CD4-positive, alpha-beta T cell (primary cell): ENCODE results near the gene SPAG9. TPM values are rescaled to one million over a fixed set of nuclear protein-coding genes. Genes with fewer than 3 reads are reported as not detected.

Experiments used
- ATAC-seq: fragments of 200-7000 bp; cut with Tn5 transposase; one replicate; pipeline ENCODE4 v1.10.0; 2022; ENCODE audit warnings: mild to moderate bottlenecking; ENCODE audit not compliant: poor library complexity
- CTCF ChIA-PET: fragments of 350-600 bp; sonication (Branson Sonifier 250); formaldehyde crosslinking; loops from one replicate; lab custom pipeline; 2021; ENCODE audit warnings: antibody characterized with exemption, inconsistent platforms; lab: Charles Lee
- POLR2A ChIA-PET: fragments of 350-600 bp; sonication (Branson Sonifier 250); formaldehyde crosslinking; loops from one replicate; lab custom pipeline; 2021; ENCODE audit warnings: antibody characterized with exemption, inconsistent platforms; lab: Charles Lee
- DNase-seq, 14 experiments: peaks; one replicate each; pipeline ENCODE4 v3.0.0-alpha.2; 2013 to 2020; ENCODE audit warnings: mixed read lengths in 2 of 14
- H3K27ac ChIP-seq, 2 donors: one replicate each; pipeline versions ENCODE4 v1.5.1 to v1.7.0; 2013; ENCODE audit warnings: low read length in 2 of 2, low read depth in 1 of 2, mild to moderate bottlenecking in 1 of 2
- H3K27me3 ChIP-seq, 2 experiments: 1 replicate in 1 of 2; 2 replicates in 1 of 2; pipeline versions ENCODE4 v1.6.1 to v1.7.0; 2013; ENCODE audit warnings: low read length in 2 of 2, control low read depth in 1 of 2, mild to moderate bottlenecking in 1 of 2, moderate library complexity in 1 of 2; ENCODE audit not compliant: insufficient read depth in 2 of 2, control insufficient read depth in 1 of 2
- H3K36me3 ChIP-seq: one replicate; pipeline ENCODE4 v1.6.1; 2013; ENCODE audit warnings: low read length, control low read depth; ENCODE audit not compliant: insufficient read depth
- H3K4me1 ChIP-seq: one replicate; pipeline ENCODE4 v1.6.1; 2013; ENCODE audit warnings: low read length, control low read depth; ENCODE audit not compliant: insufficient read depth
- H3K4me3 ChIP-seq: one replicate; pipeline ENCODE4 v1.5.1; 2013; ENCODE audit warnings: mild to moderate bottlenecking, low read length, moderate library complexity
- H3K9me3 ChIP-seq, 2 experiments: 1 replicate in 1 of 2; 2 replicates in 1 of 2; pipeline versions ENCODE4 v1.6.1 to v1.7.0; 2013; ENCODE audit warnings: low read length in 2 of 2, mild to moderate bottlenecking in 2 of 2, control low read depth in 1 of 2, moderate library complexity in 1 of 2; ENCODE audit not compliant: control insufficient read depth in 1 of 2, insufficient read depth in 1 of 2
- H3K27ac Mint-ChIP-seq: one replicate; pipeline ENCODE4 v1.8.0; 2020; ENCODE audit warnings: mixed read lengths
- H3K27me3 Mint-ChIP-seq: one replicate; pipeline ENCODE4 v1.8.0; 2021; ENCODE audit warnings: mixed read lengths
- H3K36me3 Mint-ChIP-seq: one replicate; pipeline ENCODE4 v1.8.0; 2021; ENCODE audit warnings: low read depth, mixed read lengths
- H3K4me1 Mint-ChIP-seq: one replicate; pipeline ENCODE4 v1.8.0; 2021; ENCODE audit warnings: low read depth, mixed read lengths
- H3K4me3 Mint-ChIP-seq: one replicate; pipeline ENCODE4 v1.8.0; 2020; ENCODE audit warnings: mild to moderate bottlenecking, mixed read lengths
- H3K9me3 Mint-ChIP-seq: one replicate; pipeline ENCODE4 v1.8.0; 2020; ENCODE audit warnings: mixed read lengths
- intact Hi-C, 2 experiments: fragments of 100-400 bp; cut with DNase I in 1 of 2; cut with micrococcal nuclease in 1 of 2; formaldehyde crosslinking; loops; one replicate each; pipeline versions ENCODE4 v1.15.1 to v1.9.0; 2023 to 2025; cut with DNase I, micrococcal nuclease
- total RNA-seq, 174 experiments: library from RNA in 2 of 174; stranded (reverse) in 2 of 174; gene quantifications; one replicate each; pipeline ENCODE4 v1.2.3 and lab custom pipeline; 2021 to 2026
- TF ChIP-seq, protein P1 (sequence below): fragments of 200-600 bp; IDR thresholded peaks from one replicate; pipeline ENCODE4 v1.8.0; 2022; ENCODE audit warnings: antibody characterized with exemption, mild to moderate bottlenecking

SPAG9 gene
- total RNA-seq, 2 experiments from 2014 or later, result 60.2 to 64.6 TPM

- H3K27ac Mint-ChIP-seq, result peak overlapping the region; percentile 87
- Histone ChIP-seq H3K27me3 (no peaks in the 10 kb centered on the region), H3K27ac (peak overlapping the region; percentile 31 to 72), H3K4me3 (peak overlapping the region; percentile 61), H3K4me1 (peaks cover 51% of the 10 kb centered on the region), H3K9me3 (no peaks in the 10 kb centered on the region), H3K36me3 (no peaks in the 10 kb centered on the region)
- intact Hi-C loops, result loop anchor here in 1 of 2 experiments (1.0 kb wide), 2 partner anchors 21 to 66 kb away; no protein-coding TSS in a partner anchor
- CTCF ChIA-PET, result interaction anchor here (0.9 to 1.7 kb wide), 2 partner anchors 22 to 76 kb away, joined by 3 read pairs; no protein-coding TSS in a partner anchor
- peak; percentile 80 for ATAC-seq
- TF ChIP-seq, protein P1, sequence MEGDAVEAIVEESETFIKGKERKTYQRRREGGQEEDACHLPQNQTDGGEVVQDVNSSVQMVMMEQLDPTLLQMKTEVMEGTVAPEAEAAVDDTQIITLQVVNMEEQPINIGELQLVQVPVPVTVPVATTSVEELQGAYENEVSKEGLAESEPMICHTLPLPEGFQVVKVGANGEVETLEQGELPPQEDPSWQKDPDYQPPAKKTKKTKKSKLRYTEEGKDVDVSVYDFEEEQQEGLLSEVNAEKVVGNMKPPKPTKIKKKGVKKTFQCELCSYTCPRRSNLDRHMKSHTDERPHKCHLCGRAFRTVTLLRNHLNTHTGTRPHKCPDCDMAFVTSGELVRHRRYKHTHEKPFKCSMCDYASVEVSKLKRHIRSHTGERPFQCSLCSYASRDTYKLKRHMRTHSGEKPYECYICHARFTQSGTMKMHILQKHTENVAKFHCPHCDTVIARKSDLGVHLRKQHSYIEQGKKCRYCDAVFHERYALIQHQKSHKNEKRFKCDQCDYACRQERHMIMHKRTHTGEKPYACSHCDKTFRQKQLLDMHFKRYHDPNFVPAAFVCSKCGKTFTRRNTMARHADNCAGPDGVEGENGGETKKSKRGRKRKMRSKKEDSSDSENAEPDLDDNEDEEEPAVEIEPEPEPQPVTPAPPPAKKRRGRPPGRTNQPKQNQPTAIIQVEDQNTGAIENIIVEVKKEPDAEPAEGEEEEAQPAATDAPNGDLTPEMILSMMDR, result no peak
- POLR2A ChIA-PET, result interaction anchor here (1.1 to 2.9 kb wide), 9 partner anchors 9 to 79 kb away, joined by 4 to 115 read pairs (median 11); partner anchors contain the start of gene TOB1
- H3K27me3 Mint-ChIP-seq, result no peaks in the 10 kb centered on the region
- no peaks in the 10 kb centered on the region for H3K9me3 Mint-ChIP-seq
- H3K4me3 Mint-ChIP-seq, result peak overlapping the region; percentile 81
- peaks cover 32% of the 10 kb centered on the region for H3K4me1 Mint-ChIP-seq
- DNase-seq, result peak in 13 of 14 experiments; percentile 31 to 77 (median 40)
- no peaks in the 10 kb centered on the region for H3K36me3 Mint-ChIP-seq
Measured at GRCh38 chr17:50931144-50931908, 189.3 kb downstream of the SPAG9 start.

- intact Hi-C loops, result no loop called here
- Mint-ChIP-seq H3K27me3 (no peaks in the 10 kb centered on the region), H3K9me3 (no peaks in the 10 kb centered on the region), H3K36me3 (no peaks in the 10 kb centered on the region), H3K27ac (no peak overlapping the region), H3K4me3 (no peak overlapping the region), H3K4me1 (peaks cover 35% of the 10 kb centered on the region)
- TF ChIP-seq, protein P1, result no peak
- H3K9me3 ChIP-seq, result no peaks in the 10 kb centered on the region
- ChIA-PET POLR2A (interaction anchor here (3.7 kb wide), 1 partner anchor 62 kb away, joined by 41 read pairs; the partner anchor contains the start of gene TOB1), CTCF (no interaction called here)
- H3K4me3 ChIP-seq, result no peak overlapping the region
- ATAC-seq, result no peak
- H3K27me3 ChIP-seq, result no peaks in the 10 kb centered on the region
- peaks cover 57% of the 10 kb centered on the region for H3K4me1 ChIP-seq
- H3K27ac ChIP-seq, result no peak overlapping the region
- no peak for DNase-seq
- H3K36me3 ChIP-seq, result no peaks in the 10 kb centered on the region
Measured at GRCh38 chr17:50928646-50929045, 192.0 kb downstream of the SPAG9 start.

DNA sequence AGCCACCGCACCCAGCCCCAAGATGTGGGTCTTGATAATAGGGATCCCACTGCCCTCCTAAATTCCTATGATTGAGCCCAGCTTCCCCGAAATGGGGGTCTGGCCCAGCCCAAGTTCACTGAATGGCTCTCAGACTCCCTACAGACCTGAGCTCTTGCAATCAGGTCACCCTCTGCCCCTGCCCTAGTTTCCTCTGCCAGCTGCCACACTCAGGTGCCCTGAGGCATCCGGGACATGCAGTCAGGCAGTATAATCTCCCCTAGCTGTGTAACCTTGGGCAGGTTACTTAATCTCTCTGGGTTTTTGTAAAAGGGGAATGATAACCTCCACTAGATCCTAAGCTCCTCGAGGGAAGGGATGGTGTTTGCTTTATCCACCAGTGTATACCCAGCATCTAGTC, 193.4 kb downstream of the SPAG9 start:
- H3K27me3 ChIP-seq, result no peaks in the 10 kb centered on the region
- Mint-ChIP-seq H3K9me3 (no peaks in the 10 kb centered on the region), H3K27ac (no peak overlapping the region), H3K4me1 (peaks cover 35% of the 10 kb centered on the region), H3K27me3 (no peaks in the 10 kb centered on the region), H3K36me3 (no peaks in the 10 kb centered on the region), H3K4me3 (no peak overlapping the region)
- no peaks in the 10 kb centered on the region for H3K9me3 ChIP-seq
- no peaks in the 10 kb centered on the region for H3K36me3 ChIP-seq
- TF ChIP-seq, protein P1, result no peak
- intact Hi-C loops, result no loop called here
- DNase-seq (peak in 1 of 14 experiments; percentile 36), ATAC-seq (no peak)
- ChIA-PET CTCF (no interaction called here), POLR2A (interaction anchor here (1.1 to 3.7 kb wide), 3 partner anchors 8 to 63 kb away, joined by 3 to 41 read pairs (median 3); partner anchors contain the start of gene TOB1)
- no peak overlapping the region for H3K27ac ChIP-seq
- H3K4me1 ChIP-seq, result peaks cover 57% of the 10 kb centered on the region
- no peak overlapping the region for H3K4me3 ChIP-seq
